Colonic mucosa (tissue), 4 donors: ENCODE data around the gene PCNX2. TPM values are rescaled to one million over a fixed set of nuclear protein-coding genes. Genes with fewer than 3 reads are reported as not detected.

Experiments
- DNase-seq: peaks from one replicate; pipeline ENCODE4 v3.0.0-alpha.2; 2020
- H3K27ac ChIP-seq: fragments of 200-600 bp; one replicate; pipeline ENCODE4 v1.8.0; 2021
- H3K27me3 ChIP-seq: fragments of 200-600 bp; one replicate; pipeline ENCODE4 v1.8.0; 2021
- H3K36me3 ChIP-seq: fragments of 200-600 bp; one replicate; pipeline ENCODE4 v1.8.0; 2021
- H3K4me1 ChIP-seq: fragments of 200-600 bp; one replicate; pipeline ENCODE4 v1.8.0; 2021; ENCODE audit warnings: mild to moderate bottlenecking
- H3K4me3 ChIP-seq: fragments of 200-600 bp; one replicate; pipeline ENCODE4 v1.8.0; 2021
- H3K9ac ChIP-seq, 2 donors: one replicate each; pipeline ENCODE4 v1.7.0; 2013; ENCODE audit warnings: control low read depth in 2 of 2, low read depth in 2 of 2, low read length in 2 of 2
- H3K9me3 ChIP-seq: fragments of 200-600 bp; one replicate; pipeline ENCODE4 v1.8.0; 2021
- CTCF ChIP-seq: fragments of 200-600 bp; IDR thresholded peaks from one replicate; pipeline ENCODE4 v1.8.0; 2022; ENCODE audit warnings: antibody characterized with exemption, mild to moderate bottlenecking
- intact Hi-C: fragments of 100-400 bp; cut with DNase I; formaldehyde crosslinking; loops from one replicate; pipeline ENCODE4 v1.14.1; 2022
- total RNA-seq, 2 donors: library from RNA; stranded (reverse); fragmentation: NEBNext Ultra II Directional in 1 of 2; extraction: Animal tissue kit (Norgen Biotek cat#: 25700) in 1 of 2; gene quantifications; one replicate each; pipeline ENCODE4 v1.2.1, GENCODE V29; 2021
- donor health status: healthy.
- donor health status: DM: no; HTN: no; CAD: no.
- donor health status: DM: no; HTN: no; CAD: no.

PCNX2 gene
- total RNA-seq, 2 donors from 2014 or later, result 5.4 to 6.7 TPM

DNA sequence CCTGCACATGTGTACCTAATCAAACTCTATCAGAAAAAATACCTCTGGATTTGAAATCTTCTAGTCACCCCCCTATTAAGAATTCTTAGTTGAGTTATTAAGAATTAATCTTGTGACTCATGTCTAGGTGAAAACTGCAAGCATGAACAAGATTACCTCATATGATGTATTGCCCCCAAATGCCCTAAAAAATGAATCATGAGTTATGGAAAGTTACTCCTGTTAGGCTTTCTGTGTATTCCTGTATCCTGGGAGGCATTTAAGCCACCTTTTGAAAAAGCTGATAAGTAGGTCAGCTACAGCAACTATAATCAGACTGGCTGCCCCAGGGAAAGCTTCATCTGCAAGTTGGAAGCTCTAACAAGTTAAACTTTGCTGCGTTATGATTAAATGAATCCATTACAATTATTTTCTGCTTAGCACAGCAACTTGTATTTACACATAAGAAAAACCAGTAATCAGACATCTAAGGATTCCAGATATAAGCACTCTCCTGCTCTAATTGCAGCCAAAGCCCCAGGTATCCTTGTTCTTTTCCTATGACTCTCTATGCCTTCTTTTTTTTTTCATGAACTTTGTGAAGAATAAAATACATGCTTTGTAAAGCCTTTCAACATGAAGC is 197.5 kb downstream of the PCNX2 start:
- no peak overlapping the region for H3K4me3 ChIP-seq
- TF ChIP-seq CTCF, result no peak
- H3K9me3 ChIP-seq, result no peaks in the 10 kb centered on the region
- no peak overlapping the region for H3K9ac ChIP-seq
- no peaks in the 10 kb centered on the region for H3K27me3 ChIP-seq
- no peaks in the 10 kb centered on the region for H3K36me3 ChIP-seq
- no peak for DNase-seq
- intact Hi-C loops, result no loop called here
- no peaks in the 10 kb centered on the region for H3K4me1 ChIP-seq
- H3K27ac ChIP-seq, result no peak overlapping the region

DNA sequence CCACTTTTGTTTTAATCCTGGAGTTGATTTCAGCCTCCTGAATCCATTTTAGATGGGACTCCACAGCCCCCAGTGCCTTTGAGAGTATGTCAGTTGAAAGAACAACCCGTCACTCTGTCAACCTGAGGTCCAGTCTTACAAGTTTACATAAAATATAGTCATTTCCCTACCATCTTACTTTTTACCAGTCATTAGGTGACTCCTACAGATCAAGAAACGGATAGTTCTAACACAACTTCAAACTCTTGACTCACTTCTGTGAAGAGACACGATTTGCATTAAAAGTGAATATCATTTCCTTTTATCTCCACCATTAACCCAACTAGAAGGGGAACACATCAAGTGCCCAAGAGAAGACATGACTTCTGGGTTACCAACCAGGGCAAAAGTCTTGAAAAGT is 198.0 kb downstream of the PCNX2 start:
- Histone ChIP-seq H3K27me3 (no peaks in the 10 kb centered on the region), H3K4me1 (no peaks in the 10 kb centered on the region), H3K9me3 (no peaks in the 10 kb centered on the region), H3K9ac (no peak overlapping the region), H3K27ac (no peak overlapping the region), H3K4me3 (no peak overlapping the region), H3K36me3 (no peaks in the 10 kb centered on the region)
- TF ChIP-seq CTCF, result no peak
- intact Hi-C loops, result no loop called here
- no peak for DNase-seq

DNA sequence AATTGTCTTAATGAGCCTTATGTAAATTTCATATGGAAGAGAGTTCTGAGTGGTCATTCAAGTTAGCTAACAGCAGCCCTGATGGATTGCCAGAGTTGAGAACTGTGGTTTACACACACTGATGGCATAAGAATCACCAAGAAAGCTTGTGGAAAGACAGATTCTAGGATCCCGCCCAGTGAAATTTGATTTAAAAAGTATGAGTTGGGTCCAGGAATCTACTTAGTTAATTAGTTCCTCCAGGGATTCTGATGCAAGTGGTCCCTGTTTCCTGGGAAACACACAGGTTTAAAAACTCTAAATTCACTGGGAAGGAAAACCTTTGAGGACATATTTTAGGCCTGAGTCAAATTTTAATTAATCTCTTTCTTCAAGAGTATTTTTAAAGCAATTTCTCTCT is 200.8 kb downstream of the PCNX2 start:
- H3K9me3 ChIP-seq, result no peaks in the 10 kb centered on the region

GRCh38 chr1:233094269-233094668 is 201.3 kb downstream of the PCNX2 start:
- no peak for TF ChIP-seq CTCF
- Histone ChIP-seq H3K27ac (no peak overlapping the region), H3K27me3 (no peaks in the 10 kb centered on the region), H3K36me3 (no peaks in the 10 kb centered on the region), H3K9ac (no peak overlapping the region), H3K9me3 (no peaks in the 10 kb centered on the region), H3K4me3 (no peak overlapping the region), H3K4me1 (no peaks in the 10 kb centered on the region)
- intact Hi-C loops, result no loop called here
- DNase-seq, result no peak

More for the DNA sequence above, 200.8 kb downstream of the PCNX2 start:
- no peak for TF ChIP-seq CTCF
- Histone ChIP-seq H3K9ac (no peak overlapping the region), H3K36me3 (no peaks in the 10 kb centered on the region), H3K27ac (no peak overlapping the region), H3K4me3 (no peak overlapping the region), H3K4me1 (no peaks in the 10 kb centered on the region), H3K27me3 (no peaks in the 10 kb centered on the region)
- intact Hi-C loops, result no loop called here
- DNase-seq, result no peak

DNA sequence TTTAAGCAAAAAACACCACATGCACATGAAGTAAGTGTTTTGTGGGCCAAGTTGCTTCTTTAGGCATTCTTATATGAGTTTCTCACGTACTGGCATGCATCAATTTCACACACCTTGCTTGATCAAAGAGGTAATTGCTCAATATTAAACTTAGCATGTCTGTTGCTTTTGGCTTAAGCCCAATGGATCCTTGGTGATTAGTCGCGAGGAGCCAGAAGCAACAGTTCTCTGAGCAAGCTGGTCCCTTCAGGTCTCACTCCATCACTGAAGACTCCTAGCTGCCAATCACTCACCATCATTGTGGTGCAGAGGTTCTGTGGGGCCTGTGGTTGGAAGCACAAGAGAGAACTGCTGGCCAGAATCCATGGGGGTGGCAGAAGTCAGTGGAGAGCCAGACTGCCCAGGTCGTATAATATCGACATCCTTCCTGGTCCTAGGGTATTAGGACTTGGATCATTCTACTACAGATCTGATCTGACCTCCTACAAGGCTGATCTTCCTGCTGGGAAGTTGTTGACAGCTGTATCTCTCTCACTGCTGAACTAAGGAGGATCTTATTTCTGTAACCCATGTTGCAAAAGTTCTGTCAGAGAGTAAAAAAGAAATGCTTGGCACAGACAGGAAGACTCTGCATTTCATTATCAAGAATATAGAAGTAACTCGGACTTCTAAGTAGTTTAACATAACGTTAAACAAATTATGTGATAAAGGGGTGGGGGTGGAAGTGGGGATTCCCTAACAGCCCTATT is 204.6 kb downstream of the PCNX2 start:
- intact Hi-C loops, result no loop called here
- H3K4me1 ChIP-seq, result no peaks in the 10 kb centered on the region
- no peak overlapping the region for H3K27ac ChIP-seq
- no peak for TF ChIP-seq CTCF
- DNase-seq, result no peak
- H3K9me3 ChIP-seq, result no peaks in the 10 kb centered on the region
- no peak overlapping the region for H3K4me3 ChIP-seq
- no peak overlapping the region for H3K9ac ChIP-seq
- H3K27me3 ChIP-seq, result no peaks in the 10 kb centered on the region
- H3K36me3 ChIP-seq, result no peaks in the 10 kb centered on the region
